Liver (tissue), 3 donors: ENCODE measurements around the gene ULBP3.

ENCODE experiments used
- EGR1 ChIP-seq, 2 donors: IDR thresholded peaks; 2 replicates each; pipeline ENCODE4 v1.6.1; 2016 to 2018; ENCODE audit warnings: antibody characterized with exemption in 2 of 2, low read depth in 2 of 2
- HNF4A ChIP-seq, 2 donors: conservative IDR thresholded peaks; 2 replicates each; pipeline ENCODE4 v1.6.1; 2016; ENCODE audit warnings: antibody characterized with exemption in 2 of 2, mild to moderate bottlenecking in 2 of 2
- MAX ChIP-seq: IDR thresholded peaks from 2 replicates; pipeline ENCODE4 v1.6.1; 2016; ENCODE audit warnings: antibody characterized with exemption
- RAD21 ChIP-seq, 2 donors: IDR thresholded peaks; 2 replicates each; pipeline ENCODE4 v1.6.1; 2016; ENCODE audit warnings: antibody characterized with exemption in 2 of 2, mild to moderate bottlenecking in 2 of 2
- REST ChIP-seq: IDR thresholded peaks from 2 replicates; pipeline ENCODE4 v1.6.1; 2016; ENCODE audit warnings: antibody characterized with exemption, mild to moderate bottlenecking
- RXRA ChIP-seq, 2 donors: IDR thresholded peaks; 2 replicates each; pipeline ENCODE4 v1.6.1; 2017 to 2018; ENCODE audit warnings: antibody characterized with exemption in 2 of 2, mild to moderate bottlenecking in 1 of 2
- TAF1 ChIP-seq: conservative IDR thresholded peaks from 2 replicates; pipeline ENCODE4 v1.6.1; 2016; ENCODE audit warnings: antibody characterized with exemption, mild to moderate bottlenecking
- YY1 ChIP-seq: IDR thresholded peaks from 2 replicates; pipeline ENCODE4 v1.6.1; 2016; ENCODE audit warnings: antibody characterized with exemption, mild to moderate bottlenecking
- TF ChIP-seq, protein P1 (sequence below): fragments of 150-350 bp; IDR thresholded peaks from 2 replicates; pipeline ENCODE4 v1.5.1; 2017; ENCODE audit warnings: improper control_type of control experiment, low read depth, low read length; ENCODE audit not compliant: missing input control
- donor health status: healthy.
- donor health status: healthy.

DNA sequence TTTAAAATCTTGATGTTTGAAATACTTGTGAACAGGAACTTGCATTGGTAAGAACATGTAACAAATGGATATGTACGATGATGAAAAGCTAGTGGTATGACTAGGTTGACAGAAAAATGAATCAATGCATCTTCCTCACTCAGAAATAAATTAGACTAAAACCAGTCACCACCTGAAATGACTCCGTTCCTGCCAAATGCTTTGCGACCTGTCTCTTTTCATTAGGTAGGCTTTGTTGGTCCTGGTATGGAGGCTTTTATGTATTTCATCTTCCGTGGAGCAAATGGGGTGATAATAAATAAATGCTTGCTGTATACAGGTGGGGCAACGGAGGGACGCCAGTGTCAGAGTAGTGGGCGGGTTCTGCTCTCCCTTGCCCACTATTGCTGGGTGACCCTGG, 17.1 kb upstream of the ULBP3 start:
- TF ChIP-seq, protein P1, sequence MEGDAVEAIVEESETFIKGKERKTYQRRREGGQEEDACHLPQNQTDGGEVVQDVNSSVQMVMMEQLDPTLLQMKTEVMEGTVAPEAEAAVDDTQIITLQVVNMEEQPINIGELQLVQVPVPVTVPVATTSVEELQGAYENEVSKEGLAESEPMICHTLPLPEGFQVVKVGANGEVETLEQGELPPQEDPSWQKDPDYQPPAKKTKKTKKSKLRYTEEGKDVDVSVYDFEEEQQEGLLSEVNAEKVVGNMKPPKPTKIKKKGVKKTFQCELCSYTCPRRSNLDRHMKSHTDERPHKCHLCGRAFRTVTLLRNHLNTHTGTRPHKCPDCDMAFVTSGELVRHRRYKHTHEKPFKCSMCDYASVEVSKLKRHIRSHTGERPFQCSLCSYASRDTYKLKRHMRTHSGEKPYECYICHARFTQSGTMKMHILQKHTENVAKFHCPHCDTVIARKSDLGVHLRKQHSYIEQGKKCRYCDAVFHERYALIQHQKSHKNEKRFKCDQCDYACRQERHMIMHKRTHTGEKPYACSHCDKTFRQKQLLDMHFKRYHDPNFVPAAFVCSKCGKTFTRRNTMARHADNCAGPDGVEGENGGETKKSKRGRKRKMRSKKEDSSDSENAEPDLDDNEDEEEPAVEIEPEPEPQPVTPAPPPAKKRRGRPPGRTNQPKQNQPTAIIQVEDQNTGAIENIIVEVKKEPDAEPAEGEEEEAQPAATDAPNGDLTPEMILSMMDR, result no peak
- TF ChIP-seq EGR1 (IDR thresholded peaks at IDR 0.05; ENCODE audit: low read depth in 2 of 2), result no peak
- no peak for TF ChIP-seq RAD21 (IDR thresholded peaks at IDR 0.05)
- TF ChIP-seq RXRA (IDR thresholded peaks at IDR 0.05), result no peak
- TF ChIP-seq HNF4A (conservative IDR thresholded peaks at IDR 0.05), result no peak
- TF ChIP-seq REST, result no peak
- TF ChIP-seq YY1, result no peak
- TF ChIP-seq TAF1, result no peak
- TF ChIP-seq MAX, result no peak
